RWPE2 (cell line): Measurements from ENCODE around the gene RPAP2.

ENCODE experiments used
- ATAC-seq: fragments of 200-7000 bp; cut with Tn5 transposase; 3 replicates; pipeline ENCODE4 v1.9.1; 2021; ENCODE audit warnings: low read depth
- DNase-seq: peaks from one replicate; pipeline ENCODE4 v3.0.0-alpha.2; 2020; ENCODE audit warnings: low spot score
- H3K27ac ChIP-seq: fragments of 450-650 bp; 2 replicates; pipeline ENCODE4 v1.5.1; 2017; ENCODE audit warnings: mild to moderate bottlenecking; ENCODE audit not compliant: poor library complexity, severe bottlenecking
- H3K27me3 ChIP-seq: fragments of 250-450 bp; sonication (Bioruptor Pico); 2 replicates; pipeline ENCODE4 v1.5.1; 2021; ENCODE audit warnings: mild to moderate bottlenecking, moderate library complexity; ENCODE audit not compliant: insufficient read depth, poor library complexity, severe bottlenecking
- H3K36me3 ChIP-seq: fragments of 250-450 bp; sonication (Bioruptor Pico); 2 replicates; pipeline ENCODE4 v1.5.1; 2020; ENCODE audit warnings: low read depth, mild to moderate bottlenecking, moderate library complexity
- H3K4me1 ChIP-seq: fragments of 250-450 bp; sonication (Bioruptor Pico); 2 replicates; pipeline ENCODE4 v1.5.1; 2021; ENCODE audit warnings: mild to moderate bottlenecking, moderate library complexity; ENCODE audit not compliant: insufficient read depth, poor library complexity, severe bottlenecking
- H3K4me3 ChIP-seq: fragments of 250-450 bp; sonication (Bioruptor Pico); 2 replicates; pipeline ENCODE4 v1.5.1; 2021; ENCODE audit warnings: mild to moderate bottlenecking, moderate library complexity; ENCODE audit not compliant: severe bottlenecking
- H3K9me3 ChIP-seq: fragments of 250-450 bp; sonication (Bioruptor Pico); 2 replicates; pipeline ENCODE4 v1.5.1; 2021; ENCODE audit warnings: mild to moderate bottlenecking, moderate library complexity; ENCODE audit not compliant: severe bottlenecking
- TF ChIP-seq, protein P1 (sequence below): fragments of 450-650 bp; IDR thresholded peaks from one replicate; pipeline ENCODE4 v1.5.1; 2017; ENCODE audit warnings: mild to moderate bottlenecking, moderate library complexity; ENCODE audit not compliant: poor library complexity, severe bottlenecking

RPAP2 gene

DNA sequence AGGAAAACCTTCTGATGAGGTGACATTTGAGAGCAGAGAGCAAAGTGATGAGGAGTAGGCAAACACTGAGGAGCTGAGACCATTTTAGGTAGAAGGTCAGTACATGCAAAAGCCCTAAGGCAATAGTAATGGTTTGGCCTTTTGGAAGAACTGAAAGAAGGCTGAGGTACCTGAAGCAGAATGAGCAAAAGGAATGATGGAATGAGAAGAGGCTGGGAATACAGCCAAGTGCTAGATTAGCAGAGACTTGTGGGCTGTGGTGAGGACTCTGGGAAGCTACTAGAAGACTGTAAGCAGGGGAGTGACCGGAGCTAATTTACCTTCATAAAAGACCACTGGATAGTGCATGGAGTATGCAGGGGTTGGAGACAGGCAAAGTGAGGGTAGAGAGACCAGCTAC is 110.0 kb downstream of the RPAP2 start:
- ATAC-seq (no peak), DNase-seq (no peak)
- no peaks in the 10 kb centered on the region for H3K9me3 ChIP-seq
- TF ChIP-seq, protein P1, sequence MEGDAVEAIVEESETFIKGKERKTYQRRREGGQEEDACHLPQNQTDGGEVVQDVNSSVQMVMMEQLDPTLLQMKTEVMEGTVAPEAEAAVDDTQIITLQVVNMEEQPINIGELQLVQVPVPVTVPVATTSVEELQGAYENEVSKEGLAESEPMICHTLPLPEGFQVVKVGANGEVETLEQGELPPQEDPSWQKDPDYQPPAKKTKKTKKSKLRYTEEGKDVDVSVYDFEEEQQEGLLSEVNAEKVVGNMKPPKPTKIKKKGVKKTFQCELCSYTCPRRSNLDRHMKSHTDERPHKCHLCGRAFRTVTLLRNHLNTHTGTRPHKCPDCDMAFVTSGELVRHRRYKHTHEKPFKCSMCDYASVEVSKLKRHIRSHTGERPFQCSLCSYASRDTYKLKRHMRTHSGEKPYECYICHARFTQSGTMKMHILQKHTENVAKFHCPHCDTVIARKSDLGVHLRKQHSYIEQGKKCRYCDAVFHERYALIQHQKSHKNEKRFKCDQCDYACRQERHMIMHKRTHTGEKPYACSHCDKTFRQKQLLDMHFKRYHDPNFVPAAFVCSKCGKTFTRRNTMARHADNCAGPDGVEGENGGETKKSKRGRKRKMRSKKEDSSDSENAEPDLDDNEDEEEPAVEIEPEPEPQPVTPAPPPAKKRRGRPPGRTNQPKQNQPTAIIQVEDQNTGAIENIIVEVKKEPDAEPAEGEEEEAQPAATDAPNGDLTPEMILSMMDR: no peak
- no peak overlapping the region for H3K27ac ChIP-seq
- H3K36me3 ChIP-seq: no peaks in the 10 kb centered on the region
- no peak overlapping the region for H3K4me3 ChIP-seq
- H3K4me1 ChIP-seq: no peaks in the 10 kb centered on the region
- H3K27me3 ChIP-seq: no peaks in the 10 kb centered on the region

DNA sequence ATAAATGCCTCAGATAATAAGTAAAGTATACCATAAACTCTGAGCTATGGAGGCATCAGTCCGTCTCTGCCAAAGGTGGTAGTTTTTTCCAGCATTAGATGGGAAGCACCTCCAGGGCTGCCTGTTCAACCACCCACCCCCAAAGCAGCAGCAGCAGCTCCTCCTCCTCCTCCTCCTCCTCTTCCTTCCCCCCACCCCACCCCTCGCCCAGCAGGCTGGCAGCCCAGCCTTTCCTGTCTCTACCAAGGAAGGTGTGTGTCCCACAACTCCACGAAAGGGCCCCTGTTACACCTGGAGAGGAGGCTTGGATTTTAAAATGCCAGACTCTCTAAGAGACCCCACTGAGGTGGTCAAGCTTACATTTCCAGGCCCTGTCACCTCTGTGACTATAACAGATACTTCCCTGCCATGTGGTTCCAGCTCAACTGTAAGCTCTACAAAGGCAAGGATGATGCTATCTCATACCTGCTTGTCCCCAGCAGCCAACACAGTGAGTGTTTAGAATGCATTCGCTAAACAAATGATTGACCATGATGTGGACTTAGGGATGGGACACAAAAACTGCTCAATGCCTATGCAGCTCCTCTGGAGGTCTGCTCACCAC is 111.2 kb downstream of the RPAP2 start:
- Histone ChIP-seq H3K4me3 (no peak overlapping the region), H3K27ac (no peak overlapping the region), H3K27me3 (no peaks in the 10 kb centered on the region), H3K4me1 (no peaks in the 10 kb centered on the region), H3K9me3 (no peaks in the 10 kb centered on the region), H3K36me3 (no peaks in the 10 kb centered on the region)
- TF ChIP-seq, protein P1: no peak
- ATAC-seq (no peak), DNase-seq (no peak)

GRCh38 chr1:92410706-92411105 is 111.8 kb downstream of the RPAP2 start:
- Histone ChIP-seq H3K27me3 (no peaks in the 10 kb centered on the region), H3K4me1 (no peaks in the 10 kb centered on the region), H3K4me3 (no peak overlapping the region), H3K36me3 (no peaks in the 10 kb centered on the region), H3K9me3 (no peaks in the 10 kb centered on the region), H3K27ac (no peak overlapping the region)
- TF ChIP-seq, protein P1: no peak
- DNase-seq: no peak
- ATAC-seq: no peak

- Histone ChIP-seq H3K9me3 (no peaks in the 10 kb centered on the region), H3K4me1 (no peaks in the 10 kb centered on the region), H3K27me3 (no peaks in the 10 kb centered on the region), H3K36me3 (no peaks in the 10 kb centered on the region), H3K4me3 (no peak overlapping the region), H3K27ac (no peak overlapping the region)
- ATAC-seq: peak; percentile 73
- TF ChIP-seq, protein P1: no peak
- no peak for DNase-seq
Observed at GRCh38 chr1:92411511-92411910, 112.7 kb downstream of the RPAP2 start.

DNA sequence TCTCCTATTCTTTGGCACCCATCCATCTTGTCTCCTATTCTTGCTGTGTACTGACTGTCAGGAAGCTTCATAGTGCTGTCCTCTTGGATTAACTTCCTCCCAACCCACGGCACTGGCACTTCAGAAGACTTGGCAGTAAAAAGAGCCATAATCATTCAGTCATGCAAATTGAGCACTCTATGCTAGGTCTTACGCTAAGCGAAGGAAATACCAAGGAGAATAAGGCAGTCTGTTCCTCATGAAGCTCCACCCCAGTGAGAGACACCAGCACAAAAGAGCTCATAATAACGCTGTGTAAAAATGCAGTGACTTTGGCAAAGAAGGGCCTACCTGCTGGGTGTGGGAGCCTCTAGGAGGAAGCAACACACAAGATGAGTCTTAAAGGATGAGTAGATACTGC is 120.8 kb downstream of the RPAP2 start:
- no peaks in the 10 kb centered on the region for H3K9me3 ChIP-seq
- ATAC-seq (no peak), DNase-seq (no peak)
- no peaks in the 10 kb centered on the region for H3K4me1 ChIP-seq
- H3K27me3 ChIP-seq: no peaks in the 10 kb centered on the region
- H3K4me3 ChIP-seq: no peak overlapping the region
- H3K27ac ChIP-seq: no peak overlapping the region
- H3K36me3 ChIP-seq: no peaks in the 10 kb centered on the region
- TF ChIP-seq, protein P1: no peak
